IPS-20b (cell line): ENCODE data around the gene CASP7.
A peak's percentile ranks its signal among the peaks of the same experiment; 100 is the strongest.

Experiments
- H3K27ac ChIP-seq: one replicate; pipeline ENCODE4 v1.5.1; 2013; ENCODE audit warnings: low read length
- H3K27me3 ChIP-seq: 2 replicates; pipeline ENCODE4 v1.6.1; 2013; ENCODE audit warnings: mild to moderate bottlenecking, low read length, inconsistent platforms; ENCODE audit not compliant: insufficient read depth
- H3K36me3 ChIP-seq: 2 replicates; pipeline ENCODE4 v1.6.1; 2013; ENCODE audit warnings: low read depth, mild to moderate bottlenecking, inconsistent platforms, low read length, moderate library complexity; ENCODE audit not compliant: insufficient read depth
- H3K4me1 ChIP-seq: 2 replicates; pipeline ENCODE4 v1.6.1; 2013; ENCODE audit warnings: mild to moderate bottlenecking, control low read depth, inconsistent platforms, low read length, moderate library complexity; ENCODE audit not compliant: insufficient read depth
- H3K4me3 ChIP-seq: 2 replicates; pipeline ENCODE4 v1.5.1; 2013; ENCODE audit warnings: mild to moderate bottlenecking, low read length, inconsistent platforms
- H3K9ac ChIP-seq: 2 replicates; pipeline ENCODE4 v1.6.1; 2013; ENCODE audit warnings: low read depth, mild to moderate bottlenecking, inconsistent platforms, low read length, moderate library complexity
- H3K9me3 ChIP-seq: 2 replicates; pipeline ENCODE4 v1.6.1; 2013; ENCODE audit warnings: mild to moderate bottlenecking, low read depth, low read length, inconsistent platforms; ENCODE audit not compliant: insufficient read depth

Gene CASP7

DNA sequence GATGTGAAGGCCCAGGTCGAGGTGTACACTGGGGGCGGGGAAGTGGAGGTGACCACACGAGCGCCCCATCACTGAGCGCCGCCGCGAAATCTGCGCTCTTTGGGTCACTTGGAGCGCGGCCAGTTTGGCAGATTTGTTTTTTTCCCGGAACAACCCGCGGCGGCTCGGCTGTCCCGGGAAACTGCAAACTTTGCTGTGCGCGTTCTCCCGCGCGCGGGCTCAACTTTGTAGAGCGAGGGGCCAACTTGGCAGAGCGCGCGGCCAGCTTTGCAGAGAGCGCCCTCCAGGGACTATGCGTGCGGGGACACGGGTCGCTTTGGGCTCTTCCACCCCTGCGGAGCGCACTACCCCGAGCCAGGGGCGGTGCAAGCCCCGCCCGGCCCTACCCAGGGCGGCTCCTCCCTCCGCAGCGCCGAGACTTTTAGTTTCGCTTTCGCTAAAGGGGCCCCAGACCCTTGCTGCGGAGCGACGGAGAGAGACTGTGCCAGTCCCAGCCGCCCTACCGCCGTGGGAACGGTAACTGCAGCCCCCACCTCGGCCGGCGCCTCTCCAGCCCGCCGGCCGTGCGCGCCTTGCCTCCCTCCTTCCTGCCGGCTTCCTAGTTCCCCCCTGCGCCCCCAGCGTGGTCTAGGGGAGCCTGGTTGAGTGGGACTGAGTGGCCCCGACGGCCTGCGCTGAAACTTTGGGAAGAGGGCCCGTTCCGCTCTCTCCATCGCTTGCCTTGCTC is at the start of gene CASP7:
TSS of gene CASP7 (plus strand) at position 450 of the 727 bp plus-strand sequence. CDS start 17,582 bp downstream, outside the sequence.
- H3K27ac ChIP-seq: no peak within 1 kb of the TSS
- no peaks in the 10 kb centered on the region for H3K36me3 ChIP-seq
- H3K9me3 ChIP-seq: no peaks in the 10 kb centered on the region
- H3K27me3 ChIP-seq: peaks cover 23% of the 10 kb centered on the region
- peak within 1 kb of the TSS; percentile 87 for H3K9ac ChIP-seq
- H3K4me3 ChIP-seq: peak within 1 kb of the TSS; percentile 89
- no peaks in the 10 kb centered on the region for H3K4me1 ChIP-seq

- Histone ChIP-seq H3K9me3 (no peaks in the 10 kb centered on the region; the same call in none of the 2 replicates), H3K9ac (no peak overlapping the region), H3K36me3 (no peaks in the 10 kb centered on the region), H3K27me3 (peaks cover 6% of the 10 kb centered on the region; the same call in 1 of the 2 replicates), H3K4me3 (no peak overlapping the region), H3K4me1 (no peaks in the 10 kb centered on the region), H3K27ac (no peak overlapping the region)
Observed at GRCh38 chr10:113630929-113631533, 48.7 kb upstream of the CASP7 start.

GRCh38 chr10:113631684-113632367 is 47.9 kb upstream of the CASP7 start:
- Histone ChIP-seq H3K4me1 (no peaks in the 10 kb centered on the region), H3K27ac (no peak overlapping the region), H3K9me3 (no peaks in the 10 kb centered on the region; the same call in none of the 2 replicates), H3K27me3 (no peaks in the 10 kb centered on the region), H3K9ac (no peak overlapping the region), H3K36me3 (no peaks in the 10 kb centered on the region), H3K4me3 (no peak overlapping the region)

DNA sequence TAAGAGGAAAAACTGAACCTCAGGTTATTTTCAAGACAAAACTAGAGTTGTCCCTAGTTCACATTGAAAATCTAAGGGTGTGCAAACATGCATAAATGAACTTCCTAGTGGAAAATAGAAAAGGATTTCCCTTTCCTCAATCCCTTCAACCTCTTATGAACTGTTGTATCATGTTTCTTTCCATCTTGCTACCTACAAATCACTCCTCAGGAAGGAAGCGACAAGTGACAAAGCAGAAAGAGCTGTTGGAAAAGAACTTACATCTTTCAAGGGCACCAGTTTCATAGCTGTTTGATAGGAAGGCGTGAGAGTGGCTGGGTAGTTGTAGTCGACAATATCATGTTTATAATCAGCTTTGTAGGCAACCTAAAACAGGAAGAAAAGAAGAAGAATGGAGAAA is 39.7 kb upstream of the CASP7 start:
- H3K9ac ChIP-seq: no peak overlapping the region
- H3K36me3 ChIP-seq: no peaks in the 10 kb centered on the region

DNA sequence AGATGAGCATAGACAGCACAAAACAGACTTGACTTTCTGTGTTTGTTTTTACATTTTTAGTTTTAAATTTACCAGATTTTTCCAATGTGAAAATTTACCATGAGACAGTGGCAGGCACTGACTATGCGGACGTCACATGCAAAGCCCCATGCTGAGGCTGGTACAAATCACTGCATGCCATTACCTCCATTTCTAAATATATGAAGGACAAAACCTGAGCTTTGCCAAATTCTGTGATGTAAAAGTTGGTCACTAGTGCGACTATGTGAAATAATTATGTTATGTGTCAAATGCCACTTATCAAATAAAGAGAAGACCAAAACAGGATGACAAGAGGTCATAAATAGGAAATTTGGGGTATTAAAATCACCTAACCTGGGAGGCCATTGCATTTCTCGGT is 38.0 kb upstream of the CASP7 start:
- Histone ChIP-seq H3K36me3 (no peaks in the 10 kb centered on the region), H3K9me3 (no peaks in the 10 kb centered on the region), H3K9ac (no peak overlapping the region), H3K4me1 (no peaks in the 10 kb centered on the region), H3K27ac (no peak overlapping the region), H3K27me3 (no peaks in the 10 kb centered on the region), H3K4me3 (no peak overlapping the region)

More for the DNA sequence above, 39.7 kb upstream of the CASP7 start:
- H3K27ac ChIP-seq: no peak overlapping the region
- H3K27me3 ChIP-seq: no peaks in the 10 kb centered on the region
- H3K4me3 ChIP-seq: no peak overlapping the region
- H3K9me3 ChIP-seq: no peaks in the 10 kb centered on the region; the same call in 1 of the 2 replicates
- H3K4me1 ChIP-seq: no peaks in the 10 kb centered on the region

DNA sequence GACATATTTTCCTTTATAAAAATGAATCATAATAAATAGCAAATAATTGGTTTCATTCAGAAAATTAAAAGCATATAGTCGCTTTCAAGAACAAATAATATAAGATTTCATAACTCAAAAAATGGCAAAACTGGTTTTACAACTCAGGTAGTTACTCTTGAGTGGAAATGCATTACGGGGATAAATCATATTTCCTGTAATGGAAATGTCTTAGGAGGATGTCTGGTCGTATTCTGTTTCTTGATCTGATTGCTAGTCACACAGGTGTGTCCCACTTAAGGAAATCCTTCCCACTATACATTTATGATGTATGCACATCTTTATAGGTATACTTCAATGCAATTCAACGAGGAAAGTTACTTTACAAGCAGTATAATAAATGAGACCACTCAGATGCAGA is 36.5 kb upstream of the CASP7 start:
- H3K27me3 ChIP-seq: no peaks in the 10 kb centered on the region
- H3K9me3 ChIP-seq: no peaks in the 10 kb centered on the region
- no peaks in the 10 kb centered on the region for H3K36me3 ChIP-seq
- H3K4me1 ChIP-seq: no peaks in the 10 kb centered on the region
- H3K27ac ChIP-seq: no peak overlapping the region
- H3K9ac ChIP-seq: no peak overlapping the region
- no peak overlapping the region for H3K4me3 ChIP-seq

DNA sequence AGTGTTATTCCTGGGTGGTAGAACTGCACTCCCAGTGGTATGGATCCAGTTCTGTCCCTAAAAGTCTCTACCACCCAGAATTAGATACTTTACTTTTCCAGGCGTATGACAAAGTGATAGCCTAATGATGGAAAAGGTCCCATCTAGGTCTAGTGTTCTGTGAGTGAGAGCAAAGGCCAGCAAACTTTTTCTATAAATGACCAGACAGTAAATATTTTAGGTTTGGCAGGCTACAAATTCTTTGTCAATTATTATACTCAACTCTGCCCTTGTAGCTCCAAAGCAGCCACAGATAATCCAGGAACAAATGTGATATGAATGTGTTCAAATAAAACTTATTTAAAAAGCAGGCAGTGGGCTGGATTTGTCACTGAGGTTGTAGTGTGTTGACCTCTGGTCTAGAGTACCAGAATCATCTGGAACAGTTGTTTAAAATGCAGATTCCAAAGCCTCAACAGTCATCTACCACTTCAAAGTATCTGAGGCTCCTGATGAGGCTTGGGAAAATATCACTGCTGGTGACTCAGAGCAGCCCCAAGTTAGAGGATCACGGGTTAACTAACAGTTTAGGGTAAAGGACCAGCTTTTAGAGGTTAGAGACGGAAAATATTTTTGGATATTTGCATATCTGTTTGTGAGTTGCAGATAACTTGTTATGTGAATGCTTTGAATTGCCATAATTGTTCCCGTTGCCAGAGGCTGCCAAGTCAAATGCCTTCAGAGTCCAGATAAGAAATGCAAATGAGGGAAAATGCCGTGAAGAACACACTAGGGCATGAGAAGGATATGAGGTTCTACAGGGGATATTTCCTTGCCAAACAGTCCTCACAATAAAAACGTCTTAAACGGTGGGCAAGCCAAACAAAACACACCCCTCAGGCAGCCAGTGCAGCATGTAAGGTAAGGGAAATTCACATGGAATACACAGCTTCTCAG is 35.3 kb upstream of the CASP7 start:
- Histone ChIP-seq H3K27me3 (no peaks in the 10 kb centered on the region), H3K9ac (no peak overlapping the region), H3K4me1 (no peaks in the 10 kb centered on the region), H3K9me3 (no peaks in the 10 kb centered on the region), H3K4me3 (no peak overlapping the region), H3K36me3 (no peaks in the 10 kb centered on the region), H3K27ac (no peak overlapping the region)

GRCh38 chr10:113646336-113647201 is 33.1 kb upstream of the CASP7 start:
- Histone ChIP-seq H3K9me3 (no peaks in the 10 kb centered on the region), H3K9ac (no peak overlapping the region), H3K36me3 (no peaks in the 10 kb centered on the region), H3K4me1 (no peaks in the 10 kb centered on the region), H3K27ac (no peak overlapping the region), H3K4me3 (no peak overlapping the region), H3K27me3 (no peaks in the 10 kb centered on the region)

- Histone ChIP-seq H3K27ac (no peak overlapping the region), H3K9ac (no peak overlapping the region), H3K4me3 (no peak overlapping the region), H3K27me3 (no peaks in the 10 kb centered on the region), H3K9me3 (no peaks in the 10 kb centered on the region), H3K4me1 (no peaks in the 10 kb centered on the region), H3K36me3 (no peaks in the 10 kb centered on the region)
Observed at GRCh38 chr10:113647812-113648211, 31.9 kb upstream of the CASP7 start.

DNA sequence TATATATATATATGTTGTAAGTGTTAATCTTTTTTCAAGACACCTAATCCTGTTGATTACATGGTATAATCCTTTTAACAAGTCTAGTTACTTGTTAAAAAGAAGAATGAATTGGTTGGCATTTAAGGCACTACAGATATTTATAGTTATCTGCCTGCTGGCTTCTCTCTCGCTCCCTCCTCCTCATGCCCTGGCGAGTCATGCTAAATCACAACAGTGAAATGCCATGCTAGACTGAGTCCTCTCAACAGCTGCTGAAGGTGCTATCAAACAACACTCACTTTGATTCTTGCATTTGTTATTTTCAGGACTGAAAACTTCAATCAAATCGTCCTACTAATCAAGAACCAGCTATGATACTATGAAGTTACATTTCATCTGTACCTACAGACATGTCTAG is 31.2 kb upstream of the CASP7 start:
- Histone ChIP-seq H3K9ac (no peak overlapping the region), H3K27ac (no peak overlapping the region), H3K36me3 (no peaks in the 10 kb centered on the region), H3K4me3 (no peak overlapping the region), H3K4me1 (no peaks in the 10 kb centered on the region), H3K9me3 (no peaks in the 10 kb centered on the region), H3K27me3 (no peaks in the 10 kb centered on the region)
